Medulla oblongata (tissue), 1 donor: ENCODE results near the gene TNIP2.
"Not testable (repeated sequence)": the region's sequence is repeated elsewhere in the genome, so short reads cannot be mapped to it uniquely, and the experiment has no call there.

Experiments
- DNase-seq: peaks from one replicate; pipeline ENCODE4 v3.0.0-alpha.2; 2015; ENCODE audit errors: extremely low spot score

TNIP2 gene

DNA sequence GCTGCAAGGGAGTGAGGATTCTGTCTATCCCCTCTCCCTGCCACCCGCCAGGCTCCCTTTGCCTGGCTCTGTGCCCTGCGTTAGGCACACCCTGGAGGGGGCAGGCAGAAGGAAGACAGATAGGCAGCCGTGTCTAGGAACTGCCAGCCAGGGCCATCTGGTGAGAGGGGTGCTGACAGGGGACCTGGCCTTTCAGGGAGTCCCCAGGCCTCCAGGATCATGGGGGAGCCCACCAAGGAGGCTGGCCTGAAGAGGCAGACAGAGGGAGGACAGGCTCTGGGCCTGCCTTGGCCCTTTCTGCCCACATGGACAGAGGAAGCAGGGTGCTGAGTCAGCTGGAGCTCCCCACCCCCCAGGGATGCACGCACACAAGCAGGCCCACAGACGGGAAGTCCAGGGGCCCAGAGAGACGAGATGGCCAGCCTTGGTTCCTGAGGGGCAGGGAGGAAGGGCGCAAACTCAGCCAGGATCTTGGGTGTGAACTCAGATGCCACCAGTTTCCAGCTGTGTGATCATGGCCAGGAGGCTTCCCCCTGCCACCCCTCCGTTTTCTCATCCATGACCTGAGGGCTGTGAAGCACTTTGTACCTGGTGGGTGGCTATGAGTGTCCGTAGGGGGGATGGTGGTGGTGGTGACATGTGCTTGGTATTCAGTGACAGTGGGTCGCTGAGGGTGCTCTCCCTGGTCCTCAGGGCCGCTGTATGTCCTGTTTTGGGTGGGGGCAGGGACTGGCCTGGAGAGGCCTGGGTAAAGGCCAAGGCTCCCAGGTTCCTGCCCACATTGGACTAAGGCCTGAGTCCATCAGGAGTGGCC, 38.6 kb upstream of the TNIP2 start:
- DNase-seq = peak; percentile 70

DNA sequence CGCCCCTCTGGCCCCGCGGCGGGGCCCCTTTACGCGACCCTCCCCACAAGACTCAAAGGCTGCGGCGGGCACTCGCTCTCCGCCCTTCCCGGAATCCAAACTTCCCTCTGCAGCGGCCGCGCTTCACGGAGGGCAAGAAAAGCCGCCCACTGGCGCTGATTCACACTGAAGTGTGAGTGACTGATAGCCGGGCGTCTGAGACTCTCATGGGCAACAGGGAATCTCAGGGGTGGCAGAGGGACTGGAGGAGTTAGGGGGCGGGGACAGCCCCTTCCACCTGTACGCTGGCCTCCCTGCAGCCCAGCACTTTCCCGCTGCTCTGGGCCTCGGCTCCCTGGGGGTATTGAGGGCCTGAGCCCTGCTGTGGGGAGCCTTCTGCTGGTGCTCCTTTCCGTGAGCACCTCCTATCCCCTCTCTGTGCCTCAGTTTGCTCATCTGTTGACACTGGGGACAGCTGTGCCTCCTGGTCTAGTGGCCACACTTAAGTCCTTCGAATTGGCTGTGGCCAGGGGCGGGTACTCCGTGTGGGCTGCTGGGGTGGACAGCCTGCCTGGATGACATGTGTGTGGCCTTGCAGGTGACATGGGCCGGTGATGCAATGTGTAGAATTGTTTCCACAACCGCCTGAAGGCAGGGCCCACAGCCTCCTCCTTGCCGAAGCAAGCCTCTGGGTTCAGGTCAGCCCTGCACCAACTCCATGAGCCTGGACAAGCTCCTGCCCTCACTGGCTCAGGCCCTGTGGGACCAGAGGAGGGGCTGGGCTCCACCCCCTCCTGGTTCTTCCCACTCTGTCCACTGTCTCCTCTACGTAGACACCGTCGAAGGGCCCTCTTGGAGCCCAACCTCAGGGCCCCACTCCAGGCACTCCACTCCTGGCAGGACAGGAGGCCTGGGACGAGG, 37.7 kb upstream of the TNIP2 start:
- no peak for DNase-seq

DNA sequence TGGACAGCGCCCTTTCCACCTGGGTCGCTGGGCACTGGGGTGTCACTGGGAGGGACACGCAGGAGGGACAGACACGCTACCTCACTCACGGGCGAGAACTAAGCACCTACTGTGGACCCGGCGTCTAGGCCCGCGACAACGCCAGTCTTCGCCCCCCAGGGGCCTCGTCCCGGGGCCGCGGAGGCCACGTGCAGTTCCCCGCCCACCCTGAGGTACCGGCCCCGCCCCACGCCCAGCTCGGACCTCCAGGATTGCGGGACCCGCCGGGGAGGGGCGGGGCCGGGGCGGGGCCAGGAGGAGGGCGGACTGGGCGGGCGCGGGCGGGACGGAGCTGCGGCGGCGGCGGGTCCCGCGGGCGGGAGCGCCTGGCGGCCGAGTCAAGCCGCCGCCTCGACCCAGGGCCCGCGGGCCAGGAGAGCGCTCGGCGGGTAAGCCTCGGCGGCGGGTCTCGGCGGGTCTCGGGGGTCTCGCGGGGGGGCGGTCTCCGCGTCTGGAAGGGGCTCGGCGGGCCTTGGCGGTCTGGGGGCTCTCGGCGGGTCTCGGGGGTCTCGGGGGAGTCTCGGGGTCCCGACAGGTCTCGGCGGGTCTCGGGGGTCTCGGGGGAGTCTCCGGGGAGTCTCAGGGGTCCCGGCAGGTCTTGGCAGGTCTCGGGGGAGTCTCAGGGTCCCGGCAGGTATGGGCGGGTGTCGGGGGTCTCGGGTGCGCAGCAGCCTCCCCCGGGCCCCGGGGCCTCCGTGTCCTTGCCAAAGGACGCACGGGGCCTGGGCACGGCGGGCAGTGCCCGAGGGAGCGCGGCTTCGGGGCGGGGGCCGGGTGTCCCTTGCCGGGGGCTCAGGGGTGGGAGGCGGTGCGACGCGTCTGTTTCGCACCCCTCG, 36.8 kb upstream of the TNIP2 start, which contains the start of gene SH3BP2:
TSS of gene SH3BP2 (plus strand) at position 375 of the 875 bp plus-strand sequence. CDS start 27,533 bp downstream, outside the sequence.
- DNase-seq = peak; percentile 57

DNA sequence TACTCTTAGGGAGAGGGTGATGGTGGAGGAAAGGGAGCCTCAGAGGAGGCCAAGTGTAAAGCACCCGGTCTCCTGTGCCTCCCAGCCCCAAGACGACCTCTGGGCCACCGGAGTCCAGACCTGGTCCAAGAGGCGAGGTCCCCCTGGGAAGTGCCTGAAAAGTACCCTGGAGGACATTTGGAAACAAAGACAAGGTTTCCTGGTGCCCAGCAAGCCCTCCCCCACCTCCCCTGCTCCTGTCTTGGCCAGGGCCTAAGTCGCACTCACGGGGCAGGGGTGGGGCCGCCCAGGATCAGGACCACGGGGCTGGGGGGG, 36.2 kb upstream of the TNIP2 start:
- no peak for DNase-seq

DNA sequence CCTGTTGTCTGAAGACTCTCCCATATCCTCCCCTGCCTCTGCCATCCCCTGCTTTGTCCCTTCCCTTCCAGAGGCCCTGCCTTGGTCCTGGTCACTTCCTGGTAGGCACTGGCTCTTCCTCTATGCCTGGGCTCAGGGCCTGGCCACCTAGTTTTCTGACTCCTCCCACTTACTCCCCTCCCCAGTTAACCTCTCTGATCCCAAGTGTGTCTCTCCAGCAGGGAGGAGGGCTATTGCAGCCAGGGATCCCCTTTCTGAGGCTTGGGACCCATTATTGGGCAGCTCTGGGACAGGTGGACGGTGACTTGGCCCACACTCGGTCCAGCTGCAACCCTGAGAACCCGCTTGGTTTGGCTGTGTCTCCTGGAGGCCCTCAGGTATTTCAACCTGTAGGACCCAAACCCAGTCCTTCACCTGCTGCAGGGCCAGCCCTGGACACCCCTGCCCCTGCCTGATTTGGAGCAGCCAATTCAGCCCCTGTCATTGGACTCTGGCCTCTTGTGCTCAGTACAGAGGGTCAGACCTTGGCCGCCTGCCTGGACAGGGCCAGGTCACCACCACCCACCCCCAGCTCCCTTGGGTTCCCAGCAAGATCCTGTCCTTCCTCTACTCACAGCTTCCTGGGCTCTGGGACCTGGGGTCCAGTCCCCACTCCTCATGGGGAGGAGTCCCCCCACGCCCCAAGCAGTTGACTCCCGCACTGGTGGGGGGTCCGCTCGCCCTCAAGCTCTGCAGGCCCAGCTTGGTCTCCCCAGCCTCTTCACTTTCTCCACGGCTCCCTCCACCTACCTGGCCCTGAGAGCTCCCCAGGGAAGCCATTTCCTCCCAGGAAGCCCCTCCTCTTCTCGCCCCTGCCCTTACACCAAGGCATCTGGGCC, 35.6 kb upstream of the TNIP2 start:
- DNase-seq = no peak

DNA sequence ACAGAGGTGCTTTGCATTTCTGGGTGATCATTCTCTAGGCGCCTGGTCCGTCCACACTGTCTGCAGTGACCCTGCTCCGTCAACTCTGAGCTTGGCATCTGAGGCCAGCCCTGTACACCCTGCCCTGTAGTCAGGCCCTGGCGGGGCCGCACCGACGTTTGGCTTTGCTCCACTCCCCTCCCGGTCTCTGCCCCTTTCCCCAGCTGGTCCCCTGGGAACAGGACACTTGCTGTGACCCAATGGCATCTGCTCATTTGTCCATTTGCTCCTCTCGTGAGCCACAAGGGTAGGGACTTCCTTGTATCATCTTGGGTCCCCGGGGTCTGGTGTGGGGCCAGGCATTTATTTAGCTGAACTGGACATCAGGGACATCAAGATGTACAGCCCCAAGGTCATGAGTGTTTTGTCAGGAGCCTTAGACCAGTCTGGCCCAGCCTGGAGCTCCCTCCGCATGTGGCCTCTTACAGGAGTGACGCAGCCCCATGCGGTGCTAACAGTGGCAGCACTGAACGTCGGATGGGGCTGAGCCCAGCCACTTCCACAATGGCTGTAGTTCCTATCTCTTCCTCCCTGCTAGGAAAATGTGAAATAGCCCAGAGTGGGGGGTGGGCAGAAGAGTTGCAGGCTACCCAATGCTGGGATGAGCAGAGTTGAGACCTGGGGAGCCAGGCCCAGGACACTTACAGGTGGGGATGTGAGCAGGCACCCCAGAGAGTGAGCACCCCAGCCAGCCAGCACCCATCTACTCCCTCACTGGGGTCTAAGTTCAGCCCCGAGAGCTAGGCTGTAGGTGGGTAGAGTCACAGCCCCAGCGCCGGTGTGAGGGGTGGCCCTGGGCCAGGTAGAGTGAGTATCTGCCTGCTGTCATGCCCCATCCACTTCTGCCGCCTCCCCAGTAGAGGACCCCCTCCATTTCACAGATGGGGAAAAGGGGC, 34.7 kb upstream of the TNIP2 start:
- no peak for DNase-seq

DNA sequence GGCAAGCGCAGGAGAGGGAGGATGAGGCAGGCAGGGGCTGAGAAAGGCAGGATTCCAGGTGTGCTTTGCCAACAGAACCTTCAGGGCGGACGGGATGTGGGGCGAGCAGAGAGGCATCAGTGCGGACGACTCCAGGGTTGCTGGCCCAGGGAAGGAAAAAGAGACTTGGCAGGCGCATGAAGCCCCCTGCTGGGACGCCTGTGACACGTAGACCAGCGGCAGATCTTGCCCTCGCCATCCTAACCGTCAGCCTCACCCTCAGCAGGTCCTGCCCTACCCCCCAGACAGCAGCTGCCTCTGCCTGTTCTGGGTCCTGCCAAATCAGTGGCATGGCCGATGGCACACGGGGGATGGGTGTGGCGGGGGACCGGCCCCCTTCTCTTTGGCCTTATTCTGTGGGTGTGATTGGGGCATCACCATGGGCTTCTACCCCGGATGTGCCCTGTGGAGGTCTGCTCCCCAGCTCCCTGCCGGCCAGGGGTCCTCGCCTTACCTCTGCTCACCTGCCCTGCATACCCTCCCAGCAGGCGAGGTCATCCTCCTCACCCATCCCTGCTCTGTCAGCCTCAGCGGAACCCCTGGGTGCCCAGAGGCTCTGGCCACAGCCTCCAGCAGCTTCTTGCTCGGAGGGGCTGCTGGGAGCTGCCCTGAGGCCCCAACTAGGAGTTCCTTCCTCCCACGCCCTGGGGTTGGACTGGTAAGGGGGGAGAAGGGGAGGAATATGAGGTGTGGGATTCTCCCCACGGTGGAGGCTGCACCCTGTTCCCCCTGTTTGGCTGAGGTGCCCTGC, 33.9 kb upstream of the TNIP2 start:
- no peak for DNase-seq

DNA sequence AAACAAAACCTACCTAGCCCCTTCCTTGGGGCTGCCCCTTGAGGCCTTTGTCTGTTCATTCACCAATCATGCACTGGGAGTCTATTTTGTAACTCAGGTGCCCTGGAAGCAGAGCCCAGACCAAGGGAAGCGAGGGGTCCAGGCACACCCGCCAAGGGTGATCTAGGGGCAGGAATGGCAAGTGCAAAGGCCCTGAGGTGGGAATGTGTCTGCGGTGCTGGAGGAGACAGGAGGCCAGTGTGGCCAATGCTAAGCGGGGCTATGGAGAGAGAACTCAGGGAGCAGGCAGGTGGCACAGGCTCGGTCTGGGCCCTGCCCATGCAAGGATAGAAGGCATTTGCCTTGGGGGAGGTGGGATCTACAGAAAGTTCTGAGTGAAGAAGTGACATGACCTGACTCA, 33.2 kb upstream of the TNIP2 start:
- no peak for DNase-seq

DNA sequence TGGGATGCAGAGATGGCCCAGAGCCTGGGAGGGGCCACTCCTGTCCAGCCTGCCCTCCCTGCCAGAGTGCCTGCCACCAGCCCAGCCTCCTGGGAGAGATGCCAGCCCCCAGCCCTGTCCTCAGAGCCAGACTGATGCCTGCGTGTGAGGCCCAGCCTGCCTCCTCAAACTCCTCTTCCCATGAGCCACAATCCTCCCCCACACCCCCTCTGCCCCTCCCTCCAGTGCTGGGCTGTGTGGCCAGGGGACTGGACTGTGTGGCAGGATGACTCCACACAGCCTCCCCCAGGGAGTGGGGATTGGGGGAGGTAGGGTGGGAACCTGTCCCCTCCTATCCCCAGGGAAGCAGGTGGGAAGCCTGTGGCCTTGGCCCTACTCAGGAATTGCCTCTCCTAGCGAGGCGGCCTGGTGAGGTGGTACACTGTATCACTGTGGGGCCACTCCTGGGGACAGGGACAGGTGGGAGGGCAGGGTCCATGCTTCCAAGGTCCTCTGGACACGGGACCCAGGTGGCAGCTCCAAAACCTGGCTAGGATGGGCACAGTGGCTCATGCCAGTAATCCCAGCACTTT, 32.5 kb upstream of the TNIP2 start:
- DNase-seq = peak; percentile 60

DNA sequence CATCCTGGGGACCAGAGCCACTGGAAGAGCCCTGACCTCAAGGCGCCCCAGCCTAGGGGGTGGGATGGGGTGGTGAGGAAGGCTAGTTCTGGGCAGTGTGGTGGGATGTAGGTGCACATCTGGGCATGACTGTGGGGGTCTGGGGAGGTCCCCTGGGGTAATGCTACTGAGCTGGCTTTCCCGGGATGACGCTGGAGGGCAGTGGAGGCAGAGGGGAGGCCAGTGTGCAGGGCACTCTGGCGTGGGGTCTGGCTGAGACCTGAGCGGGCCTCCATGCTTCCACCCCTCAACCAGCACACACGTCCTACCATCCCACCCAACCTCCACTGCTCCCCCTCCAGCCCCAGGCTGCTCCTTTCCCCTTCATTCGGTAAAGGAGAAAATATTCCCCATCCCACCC, 32.0 kb upstream of the TNIP2 start:
- DNase-seq = no peak

DNA sequence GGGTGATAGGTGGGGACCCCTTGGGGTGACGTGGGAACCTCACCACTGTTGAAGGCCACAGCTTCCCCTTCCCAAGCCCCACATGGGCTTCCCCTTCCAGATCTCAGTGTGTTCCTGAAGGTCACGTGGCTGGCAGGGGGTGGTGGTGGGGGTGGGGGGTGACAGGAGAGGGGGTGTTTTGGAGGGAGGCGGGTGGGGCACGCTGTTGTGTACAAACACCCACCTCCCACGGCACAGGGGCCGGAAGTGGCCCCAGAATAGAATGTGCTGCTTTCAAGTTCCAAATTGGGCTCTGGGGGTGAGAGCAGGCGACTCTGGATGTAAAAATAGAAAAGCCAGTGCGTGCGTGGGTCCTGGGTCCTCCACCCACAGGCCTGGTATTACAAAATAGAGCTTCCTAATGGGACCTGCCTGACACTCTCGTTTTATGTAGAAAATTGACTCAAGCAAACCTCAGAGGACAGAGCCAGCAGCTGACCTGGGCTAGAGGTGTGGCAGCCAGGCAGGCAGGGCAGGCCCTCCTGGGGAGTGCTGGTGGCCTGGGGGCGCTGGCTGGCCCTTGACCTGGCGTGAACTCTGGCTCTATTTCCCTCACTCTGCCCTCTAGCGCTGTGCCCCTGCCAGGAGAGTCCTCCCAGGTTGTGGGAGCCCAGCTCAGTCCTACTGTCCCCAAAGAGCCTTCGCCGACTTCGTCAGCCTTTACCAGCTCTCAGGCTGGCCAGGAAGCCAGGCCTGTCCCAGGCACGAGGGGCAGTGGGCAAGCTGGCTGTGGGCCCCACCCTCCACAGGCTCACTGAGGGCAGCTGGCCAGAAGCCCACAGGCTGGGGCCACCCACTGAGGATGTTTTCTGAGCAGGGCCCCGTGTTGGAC, 31.3 kb upstream of the TNIP2 start:
- peak; percentile 69 for DNase-seq

DNA sequence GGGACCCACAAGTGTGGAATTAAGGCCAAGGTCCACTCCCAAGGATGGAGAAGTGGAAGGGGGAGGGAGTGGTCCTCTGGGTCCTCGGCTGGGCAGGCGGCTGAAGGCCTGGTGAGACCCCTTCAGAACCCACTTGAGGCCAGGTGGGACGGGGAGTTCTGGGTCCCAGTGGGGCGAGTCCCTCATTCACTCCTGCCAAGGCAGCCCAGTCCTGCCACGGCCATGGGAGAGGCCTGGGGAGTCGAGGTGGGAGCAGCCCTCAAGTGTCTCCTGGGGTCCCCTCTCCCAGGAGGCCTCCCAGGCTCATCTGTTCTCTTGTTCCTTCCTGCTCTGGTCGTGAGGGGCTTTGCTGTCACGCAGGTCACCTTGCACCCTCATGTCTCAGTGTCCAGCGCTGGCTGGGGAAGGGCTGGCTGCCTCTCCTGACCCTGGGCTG, 30.7 kb upstream of the TNIP2 start:
- DNase-seq = no peak

DNA sequence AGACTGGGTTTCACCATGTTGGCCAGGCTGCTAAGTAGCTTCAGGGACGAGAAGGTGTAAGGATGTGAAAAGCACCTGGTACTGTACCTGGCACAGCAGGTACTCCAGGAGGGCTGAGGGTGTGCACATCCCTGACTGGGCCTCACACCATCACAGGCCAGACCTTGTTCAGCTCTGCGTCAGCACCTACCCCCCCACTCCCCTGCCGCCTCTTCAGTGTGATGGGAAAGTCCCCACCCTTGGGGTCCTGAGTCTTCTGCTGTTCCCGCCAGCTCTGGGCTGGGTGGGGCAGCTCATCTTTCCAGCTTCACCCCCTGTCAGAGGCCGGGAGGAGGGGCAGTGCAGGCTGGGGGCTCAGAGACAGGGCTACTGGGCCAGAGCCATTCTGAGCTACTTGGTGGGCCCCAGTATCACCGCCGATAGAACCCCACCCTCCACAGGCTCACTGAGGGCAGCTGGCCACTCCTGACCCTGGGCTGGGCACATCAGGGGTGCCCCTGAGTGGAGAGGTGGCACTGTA, 30.1 kb upstream of the TNIP2 start:
- no peak for DNase-seq

DNA sequence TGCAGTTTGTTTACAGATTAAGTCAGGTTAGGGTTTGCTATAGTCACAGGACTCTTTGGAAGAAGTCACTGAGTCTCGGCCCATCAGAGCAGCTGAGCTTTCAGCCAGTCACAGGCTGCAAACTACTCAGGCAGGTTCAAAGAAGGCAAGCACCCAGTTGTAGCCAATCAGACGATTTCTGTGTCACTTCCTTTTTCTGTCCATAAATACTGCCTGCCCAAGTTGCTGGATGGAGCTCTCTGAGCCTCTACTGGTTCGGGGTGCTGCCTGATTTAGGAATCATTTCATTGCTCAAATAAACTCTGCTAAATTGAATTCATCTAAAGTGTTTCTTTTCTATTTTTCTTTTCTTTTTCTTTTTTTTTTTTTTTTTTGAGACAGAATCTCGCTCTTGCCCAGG, 29.5 kb upstream of the TNIP2 start:
- DNase-seq = peak; percentile 73

DNA sequence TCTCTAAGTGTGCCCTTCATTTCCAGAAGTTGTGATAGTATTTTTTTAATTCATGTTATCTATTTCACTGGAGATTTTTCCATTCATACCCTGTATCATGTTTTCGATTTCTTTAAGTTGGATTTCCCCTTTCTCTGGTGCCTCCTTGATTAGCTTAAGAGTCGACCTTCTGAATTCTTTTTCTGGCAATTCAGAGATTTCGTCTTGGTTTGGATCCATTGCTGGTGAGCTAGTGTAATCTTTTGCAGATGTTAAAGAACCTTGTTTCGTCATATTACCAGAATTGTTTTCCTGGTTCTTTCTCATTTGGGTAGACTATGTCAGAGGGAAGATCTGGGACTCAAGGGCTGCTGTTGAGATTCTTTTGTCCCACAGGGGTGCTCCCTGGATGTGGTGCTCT, 27.7 kb upstream of the TNIP2 start:
- no peak for DNase-seq

DNA sequence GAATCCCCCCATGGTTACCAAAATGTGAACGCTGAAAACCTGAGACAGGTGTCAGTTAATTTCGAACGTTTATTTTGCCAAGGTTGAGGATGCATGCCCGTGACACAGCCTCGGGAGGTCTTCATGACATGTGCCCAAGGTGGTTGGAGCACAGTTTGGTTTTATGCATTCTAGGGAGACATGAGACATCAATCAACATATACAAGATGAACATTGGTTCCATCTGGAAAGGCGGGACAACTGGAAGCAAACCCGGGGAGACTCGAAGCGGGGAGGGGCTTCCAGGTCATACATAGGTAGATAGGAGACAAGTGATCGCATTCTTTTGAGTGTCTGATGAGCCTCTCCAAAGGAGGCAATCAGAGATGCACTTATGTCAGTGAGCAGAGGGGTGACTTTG, 25.8 kb upstream of the TNIP2 start:
- no peak for DNase-seq

DNA sequence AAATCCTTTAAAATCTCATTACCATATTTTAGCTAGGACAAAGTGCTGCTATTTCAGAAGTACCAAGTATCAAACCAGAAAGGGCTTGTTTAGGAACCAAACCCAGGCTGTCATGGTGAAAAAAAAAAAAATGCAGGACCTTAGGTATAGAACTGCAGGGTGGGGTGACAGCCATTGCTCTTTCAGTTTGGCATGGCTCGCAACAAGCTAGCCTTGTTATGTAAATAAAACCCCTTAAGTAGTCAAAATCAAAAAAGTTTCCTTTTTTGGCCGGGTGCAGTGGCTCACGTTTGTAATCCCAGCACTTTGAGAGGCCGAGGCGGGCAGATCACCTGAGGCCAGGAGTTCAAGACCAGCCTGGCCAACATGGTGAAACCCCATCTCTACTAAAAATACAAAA, 24.5 kb upstream of the TNIP2 start:
- not testable (repeated sequence) for DNase-seq
